SU-DHL-6 (cell line): Measurements from ENCODE around the gene RASSF3.
"Not testable (repeated sequence)": the region's sequence is repeated elsewhere in the genome, so short reads cannot be mapped to it uniquely, and the experiment has no call there.

Experiments used
- H2AFZ ChIP-seq: fragments of 200-600 bp; sonication (generic); 2 replicates; pipeline ENCODE4 v1.6.1; 2014; ENCODE audit warnings: low read depth, mild to moderate bottlenecking, moderate library complexity, mixed read lengths, antibody characterized with exemption, low read length; ENCODE audit not compliant: severe bottlenecking
- H3F3A ChIP-seq: fragments of 200-600 bp; shearing (Covaris generic); 2 replicates; pipeline ENCODE4 v1.6.0; 2016; ENCODE audit warnings: antibody characterized with exemption, mild to moderate bottlenecking; ENCODE audit not compliant: insufficient read depth
- H3K27ac ChIP-seq: fragments of 200-600 bp; sonication (generic); 2 replicates; pipeline ENCODE4 v1.5.1; 2016; ENCODE audit warnings: low read depth, mild to moderate bottlenecking, low read length, moderate library complexity, mixed read lengths
- H3K27me3 ChIP-seq: fragments of 200-600 bp; sonication (generic), shearing (Covaris generic); 2 replicates; pipeline ENCODE4 v1.6.0; 2014; ENCODE audit warnings: mild to moderate bottlenecking, low read length
- H3K36me3 ChIP-seq: fragments of 200-600 bp; sonication (generic); 2 replicates; pipeline ENCODE4 v1.6.1; 2014; ENCODE audit warnings: mild to moderate bottlenecking, low read length, mixed read lengths
- H3K4me2 ChIP-seq: fragments of 300-600, 200-600 bp; shearing (Covaris generic), sonication (generic); 2 replicates; pipeline ENCODE4 v1.6.0; 2014; ENCODE audit warnings: low read length, low read depth, mild to moderate bottlenecking; ENCODE audit not compliant: poor library complexity, severe bottlenecking
- H3K4me3 ChIP-seq: fragments of 200-600 bp; sonication (generic); 2 replicates; pipeline ENCODE4 v1.5.1; 2014; ENCODE audit warnings: antibody characterized with exemption, low read length, mild to moderate bottlenecking, mixed read lengths; ENCODE audit not compliant: insufficient read depth, poor library complexity, severe bottlenecking
- H3K79me2 ChIP-seq: fragments of 200-600 bp; sonication (generic); 2 replicates; pipeline ENCODE4 v1.6.1; 2014; ENCODE audit warnings: mild to moderate bottlenecking, low read length, moderate library complexity; ENCODE audit not compliant: insufficient read depth
- H3K9ac ChIP-seq: fragments of 200-600 bp; sonication (generic); 2 replicates; pipeline ENCODE4 v1.7.0; 2014; ENCODE audit warnings: mild to moderate bottlenecking, low read length
- H3K9me2 ChIP-seq: fragments of 200-600 bp; sonication (generic); replicated peaks from 2 replicates; pipeline ENCODE4 v1.6.1; 2014; ENCODE audit warnings: low read length; ENCODE audit not compliant: insufficient read depth
- H3K9me3 ChIP-seq: fragments of 200-600 bp; sonication (generic); 2 replicates; pipeline ENCODE4 v1.6.1; 2014; ENCODE audit warnings: low read length, mixed read lengths; ENCODE audit not compliant: insufficient read depth
- H4K20me1 ChIP-seq: fragments of 200-600 bp; sonication (generic); 2 replicates; pipeline ENCODE4 v1.6.1; 2014; ENCODE audit warnings: low read depth, mild to moderate bottlenecking, antibody characterized with exemption, low read length, moderate library complexity, mixed read lengths
- CTCF ChIP-seq: fragments of 200-600 bp; sonication (generic); IDR thresholded peaks from one replicate; pipeline ENCODE4 v1.5.1; 2017; ENCODE audit warnings: antibody characterized with exemption, mild to moderate bottlenecking, low read length, moderate library complexity; ENCODE audit not compliant: insufficient read depth, poor library complexity, severe bottlenecking
- EZH2phosphoT487 ChIP-seq: fragments of 200-600 bp; sonication (generic), shearing (Covaris generic); conservative IDR thresholded peaks from 2 replicates; pipeline ENCODE4 v1.6.1; 2018; ENCODE audit warnings: mild to moderate bottlenecking, antibody characterized with exemption, low read length, moderate library complexity, mixed read lengths

The RASSF3 gene

GRCh38 chr12:64610660-64611340, 505 bp downstream of the RASSF3 start:
- H3K27me3 ChIP-seq: no peaks in the 10 kb centered on the region
- H3K4me3 ChIP-seq: peak overlapping the region; percentile 70

GRCh38 chr12:64611341-64612284, 1.3 kb downstream of the RASSF3 start:
- Histone ChIP-seq H3K27me3 (no peaks in the 10 kb centered on the region), H3K9me3 (no peaks in the 10 kb centered on the region), H4K20me1 (no peaks in the 10 kb centered on the region), H3K9me2 (no peaks in the 10 kb centered on the region), H3K36me3 (0 out of 2 replicates have a peak, but pooled peaks cover 2% of the 10 kb centered on the region), H3K27ac (peak overlapping the region; percentile 81), H3K4me3 (peak overlapping the region; percentile 70), H3K4me2 (peak overlapping the region; percentile 72), H3F3A (peaks cover 55% of the 10 kb centered on the region), H2AFZ (peak overlapping the region; percentile 15), H3K79me2 (peaks cover 57% of the 10 kb centered on the region), H3K9ac (peak overlapping the region; percentile 73)
- no peak for TF ChIP-seq EZH2phosphoT487
- no peak for TF ChIP-seq CTCF

More at GRCh38 chr12:64610660-64611340, 505 bp downstream of the RASSF3 start:
- Histone ChIP-seq H3K27ac (peak overlapping the region; percentile 81), H3K4me2 (peak overlapping the region; percentile 72), H3K36me3 (0 out of 2 replicates have a peak, but pooled peaks cover 2% of the 10 kb centered on the region), H3K9me3 (no peaks in the 10 kb centered on the region), H3K9ac (peak overlapping the region; percentile 73), H3K79me2 (peaks cover 49% of the 10 kb centered on the region), H4K20me1 (no peaks in the 10 kb centered on the region), H3F3A (peaks cover 47% of the 10 kb centered on the region), H3K9me2 (no peaks in the 10 kb centered on the region), H2AFZ (peak overlapping the region; percentile 15)
- TF ChIP-seq CTCF (no peak), EZH2phosphoT487 (no peak)

GRCh38 chr12:64612843-64613242, 2.5 kb downstream of the RASSF3 start:
- no peaks in the 10 kb centered on the region for H3K9me2 ChIP-seq
- no peak overlapping the region for H2AFZ ChIP-seq
- H3K36me3 ChIP-seq: 0 out of 2 replicates have a peak, but pooled peaks cover 2% of the 10 kb centered on the region
- H3K9me3 ChIP-seq: no peaks in the 10 kb centered on the region
- H3K27me3 ChIP-seq: no peaks in the 10 kb centered on the region
- peak overlapping the region; percentile 72 for H3K4me2 ChIP-seq
- H3K9ac ChIP-seq: peak overlapping the region; percentile 73; the same call in 1 of the 2 replicates
- H3K4me3 ChIP-seq: peak overlapping the region; percentile 2
- peaks cover 61% of the 10 kb centered on the region for H3F3A ChIP-seq
- no peaks in the 10 kb centered on the region for H4K20me1 ChIP-seq
- H3K27ac ChIP-seq: peak overlapping the region; percentile 81
- peaks cover 69% of the 10 kb centered on the region for H3K79me2 ChIP-seq
- TF ChIP-seq CTCF (no peak), EZH2phosphoT487 (no peak)

GRCh38 chr12:64613775-64614398, 3.6 kb downstream of the RASSF3 start:
- H3F3A ChIP-seq: peaks cover 61% of the 10 kb centered on the region
- H2AFZ ChIP-seq, H3K9ac ChIP-seq, H3K36me3 ChIP-seq, H4K20me1 ChIP-seq, H3K4me3 ChIP-seq, H3K9me2 ChIP-seq, H3K9me3 ChIP-seq, H3K27me3 ChIP-seq: not testable (repeated sequence)
- H3K79me2 ChIP-seq: peaks cover 78% of the 10 kb centered on the region
- H3K27ac ChIP-seq: peak overlapping the region; percentile 81
- H3K4me2 ChIP-seq: peak overlapping the region; percentile 72
